GM06990 (cell line): ENCODE measurements around the gene EEPD1.
A peak's percentile ranks its signal among the peaks of the same experiment; 100 is the strongest.

Source experiments
- DNase-seq: peaks from one replicate; pipeline ENCODE4 v3.0.0-alpha.2; 2011; ENCODE audit not compliant: insufficient read length; ENCODE audit errors: extremely low read depth
- H3K27me3 ChIP-seq: replicated peaks from 2 replicates; pipeline ENCODE4 v1.6.0; 2011; ENCODE audit warnings: low read length; ENCODE audit not compliant: control insufficient read depth, insufficient read depth
- H3K36me3 ChIP-seq: 2 replicates; pipeline ENCODE4 v1.5.1; 2011; ENCODE audit warnings: low read length; ENCODE audit not compliant: control insufficient read depth, insufficient read depth
- H3K4me3 ChIP-seq: replicated peaks from 2 replicates; pipeline ENCODE4 v1.5.1; 2011; ENCODE audit warnings: low read depth, mild to moderate bottlenecking, control low read depth, low read length
- TF ChIP-seq, protein P1 (sequence below): IDR thresholded peaks from 2 replicates; pipeline ENCODE4 v1.5.1; 2011; ENCODE audit warnings: low read length, control low read depth, mild to moderate bottlenecking, inconsistent platforms; ENCODE audit not compliant: insufficient read depth, poor library complexity, severe bottlenecking

The EEPD1 gene

GRCh38 chr7:36128448-36129047 lies 24.5 kb upstream of the EEPD1 start:
- TF ChIP-seq, protein P1, sequence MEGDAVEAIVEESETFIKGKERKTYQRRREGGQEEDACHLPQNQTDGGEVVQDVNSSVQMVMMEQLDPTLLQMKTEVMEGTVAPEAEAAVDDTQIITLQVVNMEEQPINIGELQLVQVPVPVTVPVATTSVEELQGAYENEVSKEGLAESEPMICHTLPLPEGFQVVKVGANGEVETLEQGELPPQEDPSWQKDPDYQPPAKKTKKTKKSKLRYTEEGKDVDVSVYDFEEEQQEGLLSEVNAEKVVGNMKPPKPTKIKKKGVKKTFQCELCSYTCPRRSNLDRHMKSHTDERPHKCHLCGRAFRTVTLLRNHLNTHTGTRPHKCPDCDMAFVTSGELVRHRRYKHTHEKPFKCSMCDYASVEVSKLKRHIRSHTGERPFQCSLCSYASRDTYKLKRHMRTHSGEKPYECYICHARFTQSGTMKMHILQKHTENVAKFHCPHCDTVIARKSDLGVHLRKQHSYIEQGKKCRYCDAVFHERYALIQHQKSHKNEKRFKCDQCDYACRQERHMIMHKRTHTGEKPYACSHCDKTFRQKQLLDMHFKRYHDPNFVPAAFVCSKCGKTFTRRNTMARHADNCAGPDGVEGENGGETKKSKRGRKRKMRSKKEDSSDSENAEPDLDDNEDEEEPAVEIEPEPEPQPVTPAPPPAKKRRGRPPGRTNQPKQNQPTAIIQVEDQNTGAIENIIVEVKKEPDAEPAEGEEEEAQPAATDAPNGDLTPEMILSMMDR: peak; percentile 39
- Histone ChIP-seq H3K36me3 (no peaks in the 10 kb centered on the region), H3K27me3 (no peaks in the 10 kb centered on the region), H3K4me3 (no peak overlapping the region)
- DNase-seq: no peak

- H3K36me3 ChIP-seq: no peaks in the 10 kb centered on the region
- TF ChIP-seq, protein P1: no peak
- no peak for DNase-seq
- H3K4me3 ChIP-seq: no peak overlapping the region
- H3K27me3 ChIP-seq: no peaks in the 10 kb centered on the region
These were observed 24.0 kb upstream of the EEPD1 start for GRCh38 chr7:36129048-36129534.

GRCh38 chr7:36130236-36130945 lies 22.7 kb upstream of the EEPD1 start:
- TF ChIP-seq, protein P1: no peak
- H3K36me3 ChIP-seq: no peaks in the 10 kb centered on the region
- DNase-seq: no peak
- no peaks in the 10 kb centered on the region for H3K27me3 ChIP-seq
- no peak overlapping the region for H3K4me3 ChIP-seq

DNA sequence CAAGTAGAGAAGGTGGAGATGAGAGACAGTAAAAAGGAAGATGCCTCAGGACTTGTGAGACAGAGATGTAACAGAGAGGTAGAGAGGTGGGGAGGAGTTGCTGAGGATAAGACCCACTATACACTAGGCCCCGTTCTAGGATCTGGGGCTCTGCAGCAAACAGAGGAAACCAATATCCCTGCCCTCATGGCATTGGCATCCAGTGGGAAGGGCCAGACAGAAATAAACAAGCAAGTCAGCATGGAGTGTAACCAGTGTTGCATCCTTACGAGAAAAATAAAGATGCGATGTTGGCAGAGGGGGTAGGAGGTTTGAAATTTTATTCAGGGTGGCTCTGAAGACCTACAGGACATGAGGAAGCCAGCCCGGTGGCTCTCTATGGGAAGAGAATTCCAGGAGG lies 22.0 kb upstream of the EEPD1 start:
- no peak overlapping the region for H3K4me3 ChIP-seq
- DNase-seq: no peak
- TF ChIP-seq, protein P1: no peak
- no peaks in the 10 kb centered on the region for H3K27me3 ChIP-seq
- H3K36me3 ChIP-seq: no peaks in the 10 kb centered on the region

DNA sequence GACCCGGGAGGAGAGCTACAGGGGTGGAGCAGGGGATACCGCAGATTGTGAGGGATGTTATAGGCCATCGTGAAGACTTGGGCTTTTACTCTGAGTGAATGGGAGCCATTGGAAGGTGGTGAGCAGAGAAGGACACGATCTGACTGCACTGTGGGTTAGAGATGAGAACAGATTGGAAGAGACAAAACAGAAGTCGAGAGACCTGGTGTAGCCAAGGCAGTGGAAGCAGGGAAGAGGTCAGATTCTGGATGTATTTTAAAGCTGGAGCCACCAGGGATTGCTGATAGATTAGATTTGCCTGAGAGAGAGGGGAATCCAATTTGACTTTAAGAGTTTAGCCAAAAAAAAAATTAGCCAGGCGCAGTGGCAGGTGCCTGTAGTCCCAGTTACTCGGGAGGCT lies 21.6 kb upstream of the EEPD1 start:
- TF ChIP-seq, protein P1: no peak
- no peak for DNase-seq
- Histone ChIP-seq H3K36me3 (no peaks in the 10 kb centered on the region), H3K4me3 (no peak overlapping the region), H3K27me3 (no peaks in the 10 kb centered on the region)

DNA sequence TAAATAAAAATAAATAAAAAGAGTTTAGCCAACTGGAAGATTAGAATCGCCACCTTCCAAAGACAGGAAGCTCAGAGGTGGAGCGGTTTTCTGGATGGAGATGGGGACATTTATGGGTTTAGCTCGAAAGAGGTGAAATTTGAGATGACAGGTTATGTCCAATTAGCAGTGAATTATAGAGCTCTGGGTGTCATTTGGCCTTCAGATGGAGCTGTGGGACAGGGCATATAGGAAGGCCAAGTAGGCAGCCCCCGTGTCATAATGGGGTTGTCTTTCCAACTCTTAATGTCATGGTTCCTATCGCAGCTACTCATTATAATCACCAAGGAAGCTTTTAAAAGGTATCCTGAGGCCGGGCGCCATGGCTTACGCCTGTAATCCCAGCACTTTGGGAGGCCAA lies 21.0 kb upstream of the EEPD1 start:
- DNase-seq: no peak
- TF ChIP-seq, protein P1: no peak
- H3K4me3 ChIP-seq: no peak overlapping the region
- H3K36me3 ChIP-seq: no peaks in the 10 kb centered on the region
- H3K27me3 ChIP-seq: no peaks in the 10 kb centered on the region
